Measurements from ENCODE around the gene SERPINB2. TPM values are rescaled to one million over a fixed set of nuclear protein-coding genes. Genes with fewer than 3 reads are reported as not detected.
"Not testable (repeated sequence)": the region's sequence is repeated elsewhere in the genome, so short reads cannot be mapped to it uniquely, and the experiment has no call there.

Gene SERPINB2
- total RNA-seq, 1 donor from 2014 or later: 39.2 TPM

GRCh38 chr18:63888470-63889190 lies 1.1 kb downstream of the SERPINB2 start:
- no peak for DNase-seq (ENCODE audit: low spot score)

GRCh38 chr18:63889626-63890025 lies 2.1 kb downstream of the SERPINB2 start:
- DNase-seq (ENCODE audit: low spot score): no peak

- no peak for DNase-seq (ENCODE audit: low spot score)
Observed at GRCh38 chr18:63890237-63890949, 2.9 kb downstream of the SERPINB2 start.

- DNase-seq (ENCODE audit: low spot score): peak; percentile 28
Observed at GRCh38 chr18:63890950-63891304, 3.4 kb downstream of the SERPINB2 start.

GRCh38 chr18:63892566-63892965 lies 5.1 kb downstream of the SERPINB2 start:
- DNase-seq (ENCODE audit: low spot score): no peak

DNA sequence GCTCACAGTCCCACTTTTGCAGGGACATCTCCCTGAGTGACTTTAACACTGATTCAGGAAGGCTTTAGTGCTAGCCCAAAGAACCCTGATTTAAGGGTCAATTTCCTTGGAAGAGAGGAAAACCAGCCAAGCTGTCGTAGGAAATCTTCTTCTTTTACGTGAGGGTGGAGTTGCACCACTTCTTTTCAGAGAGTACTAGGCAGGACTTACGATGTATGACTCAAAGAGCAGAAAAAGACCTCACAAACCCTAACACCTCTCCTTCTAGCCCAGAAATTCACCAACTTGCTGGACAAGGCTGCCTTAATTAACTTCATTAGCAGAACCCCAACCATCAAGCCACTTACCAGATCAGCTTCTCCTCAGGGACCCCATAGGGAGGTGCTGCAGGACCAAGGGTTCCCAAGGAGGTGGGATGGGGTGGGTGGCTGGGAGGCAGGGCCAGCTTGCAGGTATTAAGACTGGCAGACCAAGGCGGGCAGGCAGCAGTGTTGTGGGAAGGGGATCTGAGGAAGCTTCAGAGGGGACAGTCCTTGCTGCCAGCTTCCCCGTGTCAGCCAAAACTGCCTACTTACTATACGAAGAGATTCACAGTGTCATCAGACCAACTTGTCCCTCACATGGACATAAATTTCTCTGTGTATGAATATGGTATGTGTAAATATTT lies 6.7 kb downstream of the SERPINB2 start:
- DNase-seq (ENCODE audit: low spot score): no peak

DNA sequence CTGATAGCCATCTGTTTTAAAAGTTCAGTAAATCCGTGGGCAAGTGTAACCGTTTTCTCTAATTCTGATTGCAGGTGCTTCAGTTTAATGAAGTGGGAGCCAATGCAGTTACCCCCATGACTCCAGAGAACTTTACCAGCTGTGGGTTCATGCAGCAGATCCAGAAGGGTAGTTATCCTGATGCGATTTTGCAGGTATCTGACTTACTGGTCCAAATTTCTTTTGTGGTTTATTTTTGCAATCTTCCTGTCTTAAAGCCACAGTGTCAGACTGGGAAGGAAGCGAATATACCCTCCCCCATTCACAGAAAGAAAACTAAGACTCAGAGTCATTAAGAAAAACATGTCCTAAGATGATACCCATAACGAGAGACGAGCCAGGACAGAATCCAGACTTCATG lies 7.7 kb downstream of the SERPINB2 start:
- no peak for DNase-seq (ENCODE audit: low spot score)

GRCh38 chr18:63897072-63897471 lies 9.6 kb downstream of the SERPINB2 start:
- DNase-seq (ENCODE audit: low spot score): no peak

DNA sequence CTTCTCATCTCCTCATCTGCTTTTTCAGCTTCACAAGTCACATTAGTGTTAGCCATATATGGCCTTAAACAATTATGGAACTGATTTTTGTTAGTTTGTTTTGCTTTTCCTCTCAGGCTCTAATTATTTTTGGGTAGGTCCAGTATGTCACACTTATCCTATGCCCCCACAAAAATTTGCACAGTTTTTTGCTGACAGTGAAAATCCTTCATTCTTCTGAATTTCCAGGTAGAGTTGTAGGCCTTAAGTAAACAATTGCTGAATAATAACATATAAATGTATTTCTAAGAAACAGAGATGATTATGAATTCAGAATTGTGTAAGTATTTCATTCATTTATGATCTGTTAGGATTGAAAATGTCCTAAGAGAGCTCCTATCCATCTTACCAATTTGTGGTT lies 11.7 kb downstream of the SERPINB2 start:
- DNase-seq (ENCODE audit: low spot score): no peak

GRCh38 chr18:63903851-63904570 lies 16.5 kb downstream of the SERPINB2 start:
- no peak for DNase-seq (ENCODE audit: low spot score)

GRCh38 chr18:63904694-63905093 lies 17.2 kb downstream of the SERPINB2 start:
- DNase-seq (ENCODE audit: low spot score): no peak

- no peak for DNase-seq (ENCODE audit: low spot score)
Observed at GRCh38 chr18:63905361-63905760, 17.9 kb downstream of the SERPINB2 start.

- no peak for DNase-seq (ENCODE audit: low spot score)
Observed at GRCh38 chr18:63906056-63906455, 18.6 kb downstream of the SERPINB2 start.

- no peak for DNase-seq (ENCODE audit: low spot score)
Observed at GRCh38 chr18:63907664-63908063, 20.2 kb downstream of the SERPINB2 start, which contains the start of gene SERPINB10. Gene SERPINB10, plus strand, starts transcription at chr18:63907958. Its CDS starts 7,553 bp downstream, at chr18:63915511.

- no peak for DNase-seq (ENCODE audit: low spot score)
Observed at GRCh38 chr18:63908858-63909257, 21.4 kb downstream of the SERPINB2 start.

DNA sequence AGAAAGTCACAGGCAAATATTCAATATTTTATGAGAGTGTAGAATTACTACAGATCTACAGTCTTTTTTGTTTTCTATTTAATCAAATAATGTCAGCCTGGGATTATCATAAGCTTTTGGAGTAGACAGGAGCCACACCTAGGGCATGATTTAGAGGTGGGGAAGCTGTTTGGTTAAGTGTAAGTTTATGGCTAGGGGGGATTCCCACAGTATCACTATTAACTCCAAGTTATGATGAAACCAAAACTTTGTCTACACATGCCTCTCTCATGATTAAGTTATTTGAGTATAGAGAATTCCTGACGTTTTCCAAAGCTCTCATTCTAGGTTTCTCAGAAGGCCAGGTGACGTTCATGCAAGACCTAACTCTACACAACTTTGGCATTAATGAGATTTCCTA lies 22.4 kb downstream of the SERPINB2 start:
- no peak for DNase-seq (ENCODE audit: low spot score)

DNA sequence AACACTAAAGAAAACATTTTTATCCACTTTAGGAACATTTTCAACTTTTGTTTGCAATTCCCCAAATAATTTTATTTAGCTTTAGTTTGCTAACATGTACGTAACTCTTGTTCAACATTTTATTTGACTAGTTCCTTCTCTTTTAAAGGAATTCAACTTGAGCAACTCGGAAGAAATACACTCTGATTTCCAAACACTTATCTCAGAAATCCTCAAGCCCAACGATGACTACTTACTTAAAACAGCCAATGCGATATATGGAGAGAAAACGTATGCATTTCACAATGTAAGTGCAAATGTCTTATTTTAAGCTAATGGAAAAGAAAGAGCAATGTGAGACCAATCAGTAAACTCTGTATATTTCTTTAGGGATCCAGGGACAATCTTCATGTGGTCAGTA lies 30.3 kb downstream of the SERPINB2 start:
- DNase-seq (ENCODE audit: low spot score): no peak

DNA sequence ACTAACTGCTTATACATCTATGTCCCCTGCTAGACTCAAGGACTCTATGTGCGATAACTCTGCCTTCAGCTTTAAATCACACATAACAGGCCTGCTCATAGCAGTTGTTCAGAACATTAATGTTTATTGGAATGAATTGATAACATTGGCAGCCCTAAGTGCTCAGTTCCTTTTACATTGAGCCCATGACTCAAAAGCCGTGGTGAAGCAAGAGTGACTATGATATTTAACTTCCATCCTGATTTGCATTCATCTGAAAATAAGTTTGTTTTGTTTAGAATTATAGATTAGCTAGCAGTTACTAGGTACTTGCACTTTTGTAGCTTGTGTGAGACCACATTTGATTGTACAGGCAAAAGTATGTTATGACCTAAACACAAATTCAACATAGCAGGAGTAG lies 34.5 kb downstream of the SERPINB2 start:
- DNase-seq (ENCODE audit: low spot score): no peak

DNA sequence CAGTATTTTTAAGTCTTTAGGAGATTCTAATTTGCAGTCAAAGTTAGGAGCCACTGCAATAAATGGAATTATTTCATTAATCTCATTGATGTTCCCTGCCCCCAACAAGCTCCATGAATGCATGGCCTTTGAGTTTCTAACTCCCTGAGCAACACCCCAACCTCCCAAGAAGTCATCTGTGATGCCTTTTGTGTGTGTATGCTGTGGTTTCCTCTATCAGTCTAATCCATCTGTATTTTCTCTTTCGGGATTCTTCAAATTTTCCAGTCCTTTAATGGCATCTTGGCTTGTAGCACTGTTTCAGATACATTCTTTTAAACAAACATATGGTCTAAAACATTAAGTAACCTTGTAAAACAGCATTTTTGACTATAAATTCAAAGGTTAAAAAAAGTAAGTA lies 37.0 kb downstream of the SERPINB2 start:
- DNase-seq (ENCODE audit: low spot score): peak; percentile 40

DNA sequence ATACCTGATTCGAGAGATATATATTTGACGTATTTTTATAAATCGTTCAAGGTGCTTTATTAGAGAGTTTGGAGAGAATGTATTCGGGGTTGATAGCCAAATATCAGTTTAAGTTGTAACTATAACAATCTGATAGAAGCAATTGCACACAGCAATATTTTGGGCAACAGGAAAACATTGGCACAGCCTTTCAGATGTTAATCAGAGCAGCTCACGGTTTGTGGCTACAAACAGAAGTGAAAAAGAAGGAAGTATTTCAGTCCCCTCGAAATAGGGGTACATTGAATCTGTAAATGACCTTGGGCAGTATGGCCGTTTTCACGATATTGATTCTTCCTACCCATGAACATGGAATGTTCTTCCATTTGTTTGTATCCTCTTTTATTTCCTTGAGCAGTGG lies 40.8 kb downstream of the SERPINB2 start:
- DNase-seq (ENCODE audit: low spot score): no peak

GRCh38 chr18:63929369-63929768 lies 41.9 kb downstream of the SERPINB2 start:
- DNase-seq (ENCODE audit: low spot score): not testable (repeated sequence)

GRCh38 chr18:63930773-63931354 lies 43.4 kb downstream of the SERPINB2 start:
- no peak for DNase-seq (ENCODE audit: low spot score)

Measured in umbilical cord (tissue), 2 donors.